Breast epithelium (tissue), 4 donors: Measurements from ENCODE around the gene ZNF438. TPM values are rescaled to one million over a fixed set of nuclear protein-coding genes. Genes with fewer than 3 reads are reported as not detected.

Experiments used
- DNase-seq, 2 donors: peaks; one replicate each; pipeline ENCODE4 v3.0.0-alpha.2; 2019; ENCODE audit warnings: low spot score in 2 of 2
- H3K27ac ChIP-seq, 2 donors: fragments of 200-600 bp; sonication (generic) in 1 of 2; one replicate each; pipeline ENCODE4 v1.5.1; 2016 to 2019; ENCODE audit warnings: mild to moderate bottlenecking in 1 of 2
- H3K27me3 ChIP-seq, 2 donors: fragments of 200-600 bp; sonication (generic) in 1 of 2; one replicate each; pipeline versions ENCODE4 v1.5.1 to v1.6.0; 2017 to 2019; ENCODE audit warnings: control low read depth in 1 of 2, mild to moderate bottlenecking in 1 of 2
- H3K36me3 ChIP-seq: fragments of 200-600 bp; one replicate; pipeline ENCODE4 v1.5.1; 2019
- H3K4me1 ChIP-seq, 2 donors: fragments of 200-600 bp; sonication (generic); one replicate each; pipeline ENCODE4 v1.5.1; 2016 to 2019; ENCODE audit warnings: control low read depth in 1 of 2
- H3K4me3 ChIP-seq, 3 donors: fragments of 200-600 bp; sonication (generic); 1 replicate in 2 of 3; 2 replicates in 1 of 3; pipeline ENCODE4 v1.5.1; 2016 to 2019; ENCODE audit warnings: mild to moderate bottlenecking in 3 of 3, moderate library complexity in 2 of 3
- H3K9me3 ChIP-seq, 2 donors: fragments of 200-600 bp; sonication (generic) in 1 of 2; one replicate each; pipeline ENCODE4 v1.5.1; 2016 to 2019; ENCODE audit warnings: control low read depth in 1 of 2
- POLR2A ChIP-seq: fragments of 450-650 bp; IDR thresholded peaks from one replicate; pipeline ENCODE4 v1.6.1; 2016; ENCODE audit warnings: antibody characterized with exemption, mild to moderate bottlenecking, moderate library complexity
- POLR2AphosphoS5 ChIP-seq, 3 donors: sonication (generic); formaldehyde crosslinking; IDR thresholded peaks; one replicate each; pipeline ENCODE4 v1.6.1; 2017; ENCODE audit warnings: antibody characterized with exemption in 3 of 3
- intact Hi-C: fragments of 100-400 bp; cut with DNase I; formaldehyde crosslinking; loops from one replicate; pipeline ENCODE4 v1.15.1; 2023; ENCODE audit warnings: low total_unique reads
- total RNA-seq, 3 donors: library from RNA; depleted of rRNA; stranded (reverse); fragments of >200 nt; gene quantifications; one replicate each; pipeline ENCODE4 v1.1.0, GENCODE V29; 2016
- TF ChIP-seq, protein P1 (sequence below), 3 donors: fragments of 450-650 bp; IDR thresholded peaks; one replicate each; pipeline ENCODE4 v1.5.1; 2016 to 2017; ENCODE audit warnings: antibody characterized with exemption in 3 of 3, mild to moderate bottlenecking in 3 of 3, moderate library complexity in 3 of 3

Gene ZNF438
- total RNA-seq, 3 donors from 2014 or later: 8.8 to 34.6 (median 10.0) TPM

DNA sequence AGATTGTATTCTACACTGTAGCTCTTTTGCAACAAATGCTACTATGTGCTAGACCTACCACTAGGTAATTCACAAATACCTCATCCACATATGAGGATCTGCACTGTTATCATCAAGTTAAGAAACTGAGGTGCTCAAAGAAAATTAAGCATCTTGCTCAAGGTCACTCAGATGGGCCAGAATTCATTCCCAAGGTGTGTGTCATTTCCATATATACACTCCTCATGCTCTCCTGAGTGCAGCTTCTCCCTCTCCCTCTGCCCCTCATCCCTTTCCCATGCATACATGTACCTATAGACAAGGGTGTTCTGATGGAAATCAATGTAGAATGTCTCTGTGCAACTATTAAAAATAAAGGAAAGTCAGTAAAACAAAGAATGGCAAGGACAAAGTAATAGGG lies 146.2 kb downstream of the ZNF438 start:
- no peak for TF ChIP-seq POLR2A
- TF ChIP-seq, protein P1, sequence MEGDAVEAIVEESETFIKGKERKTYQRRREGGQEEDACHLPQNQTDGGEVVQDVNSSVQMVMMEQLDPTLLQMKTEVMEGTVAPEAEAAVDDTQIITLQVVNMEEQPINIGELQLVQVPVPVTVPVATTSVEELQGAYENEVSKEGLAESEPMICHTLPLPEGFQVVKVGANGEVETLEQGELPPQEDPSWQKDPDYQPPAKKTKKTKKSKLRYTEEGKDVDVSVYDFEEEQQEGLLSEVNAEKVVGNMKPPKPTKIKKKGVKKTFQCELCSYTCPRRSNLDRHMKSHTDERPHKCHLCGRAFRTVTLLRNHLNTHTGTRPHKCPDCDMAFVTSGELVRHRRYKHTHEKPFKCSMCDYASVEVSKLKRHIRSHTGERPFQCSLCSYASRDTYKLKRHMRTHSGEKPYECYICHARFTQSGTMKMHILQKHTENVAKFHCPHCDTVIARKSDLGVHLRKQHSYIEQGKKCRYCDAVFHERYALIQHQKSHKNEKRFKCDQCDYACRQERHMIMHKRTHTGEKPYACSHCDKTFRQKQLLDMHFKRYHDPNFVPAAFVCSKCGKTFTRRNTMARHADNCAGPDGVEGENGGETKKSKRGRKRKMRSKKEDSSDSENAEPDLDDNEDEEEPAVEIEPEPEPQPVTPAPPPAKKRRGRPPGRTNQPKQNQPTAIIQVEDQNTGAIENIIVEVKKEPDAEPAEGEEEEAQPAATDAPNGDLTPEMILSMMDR (IDR thresholded peaks at IDR 0.05): no peak
- TF ChIP-seq POLR2AphosphoS5 (IDR thresholded peaks at IDR 0.05): no peak
- no peaks in the 10 kb centered on the region for H3K9me3 ChIP-seq
- no peak overlapping the region for H3K4me3 ChIP-seq
- H3K36me3 ChIP-seq: no peaks in the 10 kb centered on the region
- no peak for DNase-seq
- no peak overlapping the region for H3K27ac ChIP-seq
- intact Hi-C loops: no loop called here
- H3K27me3 ChIP-seq: no peaks in the 10 kb centered on the region
- H3K4me1 ChIP-seq: no peaks in the 10 kb centered on the region

DNA sequence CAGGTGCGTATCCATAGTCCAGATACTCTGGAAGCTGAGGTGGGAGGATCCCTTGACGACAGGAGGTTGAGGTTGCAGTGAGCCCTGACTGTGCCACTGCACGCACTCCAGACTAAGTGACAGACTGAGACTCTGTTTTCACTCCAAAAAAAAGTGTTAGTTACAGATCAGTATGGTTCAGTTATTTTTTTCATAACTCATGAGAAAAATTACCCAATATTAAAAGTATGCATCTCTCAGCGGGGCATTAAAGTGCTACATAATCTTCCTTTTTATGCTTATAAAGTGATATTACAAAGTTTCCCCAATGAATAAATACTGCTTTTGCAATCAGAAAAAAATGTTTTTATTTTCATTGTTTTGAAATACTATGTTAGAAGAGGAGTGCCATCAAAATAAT lies 147.9 kb downstream of the ZNF438 start:
- H3K4me3 ChIP-seq: no peak overlapping the region
- H3K9me3 ChIP-seq: no peaks in the 10 kb centered on the region
- H3K27me3 ChIP-seq: no peaks in the 10 kb centered on the region
- DNase-seq: no peak
- H3K36me3 ChIP-seq: no peaks in the 10 kb centered on the region
- TF ChIP-seq POLR2A (no peak), POLR2AphosphoS5 (IDR thresholded peaks at IDR 0.05) (no peak)
- TF ChIP-seq, protein P1 (IDR thresholded peaks at IDR 0.05): no peak
- intact Hi-C loops: loop anchor here (5.0 kb wide), 1 partner anchor 1064 kb away; no protein-coding TSS in a partner anchor
- H3K4me1 ChIP-seq: no peaks in the 10 kb centered on the region
- H3K27ac ChIP-seq: no peak overlapping the region

DNA sequence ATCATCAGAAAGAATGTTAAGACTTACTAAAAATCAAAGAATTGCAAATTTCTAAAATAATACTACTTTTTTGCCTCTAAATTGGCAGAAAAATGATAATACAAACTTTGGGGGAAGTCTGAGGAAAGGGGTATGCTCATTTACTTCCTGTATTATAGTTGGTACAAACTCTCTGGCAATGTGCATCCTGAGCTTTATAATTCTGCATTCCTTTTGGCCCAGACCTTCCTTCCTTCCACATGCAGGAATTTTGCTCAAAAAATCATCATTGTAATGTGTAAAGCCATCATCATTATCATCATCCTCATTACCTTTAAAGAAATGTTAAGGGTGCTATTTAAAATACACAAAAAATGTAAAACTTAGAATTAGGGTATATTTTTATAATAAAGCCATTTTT lies 148.5 kb downstream of the ZNF438 start:
- H3K4me3 ChIP-seq: no peak overlapping the region
- no peak overlapping the region for H3K27ac ChIP-seq
- TF ChIP-seq, protein P1 (IDR thresholded peaks at IDR 0.05): no peak
- no peak for TF ChIP-seq POLR2AphosphoS5 (IDR thresholded peaks at IDR 0.05)
- no peak for TF ChIP-seq POLR2A
- H3K27me3 ChIP-seq: no peaks in the 10 kb centered on the region
- no peaks in the 10 kb centered on the region for H3K4me1 ChIP-seq
- no peaks in the 10 kb centered on the region for H3K36me3 ChIP-seq
- intact Hi-C loops: loop anchor here (5.0 kb wide), 1 partner anchor 1064 kb away; no protein-coding TSS in a partner anchor
- DNase-seq: no peak
- no peaks in the 10 kb centered on the region for H3K9me3 ChIP-seq

DNA sequence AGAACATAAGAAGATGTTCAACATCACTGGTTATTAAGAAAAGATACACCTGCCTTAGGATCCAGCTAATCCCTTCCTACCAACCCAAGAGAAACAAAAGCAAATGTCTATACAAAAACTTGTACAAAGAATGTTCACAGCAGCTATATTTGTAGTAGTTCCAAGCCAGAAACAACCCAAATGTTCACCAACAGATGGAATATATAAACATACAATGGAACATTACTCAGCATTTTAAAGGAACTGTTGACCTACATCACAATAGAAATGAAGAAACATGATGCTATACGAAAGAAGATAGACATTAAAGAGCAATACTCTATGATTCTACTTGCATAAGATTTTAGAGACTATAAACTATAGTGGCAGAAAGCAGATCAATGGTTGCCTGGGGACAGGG lies 149.4 kb downstream of the ZNF438 start:
- TF ChIP-seq POLR2AphosphoS5 (IDR thresholded peaks at IDR 0.05) (no peak), POLR2A (no peak)
- TF ChIP-seq, protein P1 (IDR thresholded peaks at IDR 0.05): no peak
- no peaks in the 10 kb centered on the region for H3K4me1 ChIP-seq
- intact Hi-C loops: loop anchor here (5.0 kb wide), 1 partner anchor 1065 kb away; no protein-coding TSS in a partner anchor

DNA sequence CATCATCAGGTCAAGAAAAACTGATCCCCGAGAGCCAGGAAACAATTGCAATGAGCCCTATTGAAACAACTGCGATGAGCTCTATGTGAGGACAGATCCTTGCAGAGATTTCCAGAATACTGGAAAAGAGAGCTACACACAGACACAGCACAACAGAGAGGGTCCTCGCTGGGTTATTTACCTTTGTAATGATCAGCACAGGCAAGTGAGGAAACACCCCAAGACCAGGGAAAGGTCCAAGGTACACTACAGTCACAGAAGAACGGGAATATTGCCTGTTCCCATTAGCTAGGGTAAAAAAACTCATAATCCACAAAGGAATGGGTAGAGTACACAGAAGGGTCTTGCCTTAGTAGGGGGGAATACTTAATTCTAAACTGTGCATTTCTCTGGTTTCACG lies 152.7 kb downstream of the ZNF438 start:
- Histone ChIP-seq H3K36me3 (no peaks in the 10 kb centered on the region), H3K27ac (no peak overlapping the region), H3K27me3 (no peaks in the 10 kb centered on the region), H3K9me3 (no peaks in the 10 kb centered on the region), H3K4me3 (no peak overlapping the region), H3K4me1 (no peaks in the 10 kb centered on the region)
- no peak for DNase-seq
- intact Hi-C loops: no loop called here
- no peak for TF ChIP-seq POLR2AphosphoS5 (IDR thresholded peaks at IDR 0.05)

More for the DNA sequence above, 149.4 kb downstream of the ZNF438 start:
- H3K36me3 ChIP-seq: no peaks in the 10 kb centered on the region
- DNase-seq: no peak
- H3K27me3 ChIP-seq: no peaks in the 10 kb centered on the region
- no peak overlapping the region for H3K4me3 ChIP-seq
- H3K9me3 ChIP-seq: no peaks in the 10 kb centered on the region
- no peak overlapping the region for H3K27ac ChIP-seq

DNA sequence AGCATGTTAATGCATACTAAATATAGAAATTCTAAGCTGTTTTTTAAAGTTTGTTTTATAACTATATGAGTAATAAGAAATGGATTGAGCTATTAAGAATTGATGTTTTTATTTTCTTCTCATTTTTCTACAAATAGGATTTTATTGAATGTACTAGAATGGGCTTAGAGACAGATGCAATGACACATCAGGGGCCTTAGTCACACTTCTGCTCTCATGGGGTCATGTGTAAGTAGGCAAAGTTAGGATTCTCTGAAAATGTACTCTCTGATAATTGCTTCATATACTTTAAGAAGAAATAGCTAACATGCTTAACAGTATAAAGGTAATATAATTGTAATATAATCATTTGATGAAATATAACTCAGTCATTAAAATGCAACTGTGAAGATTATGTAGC lies 154.6 kb downstream of the ZNF438 start:
- no peaks in the 10 kb centered on the region for H3K4me1 ChIP-seq
- no peak for DNase-seq
- H3K9me3 ChIP-seq: no peaks in the 10 kb centered on the region
- H3K4me3 ChIP-seq: no peak overlapping the region
- H3K27me3 ChIP-seq: no peaks in the 10 kb centered on the region
- TF ChIP-seq POLR2A (no peak), POLR2AphosphoS5 (IDR thresholded peaks at IDR 0.05) (no peak)
- TF ChIP-seq, protein P1 (IDR thresholded peaks at IDR 0.05): no peak
- intact Hi-C loops: no loop called here
- no peaks in the 10 kb centered on the region for H3K36me3 ChIP-seq
- H3K27ac ChIP-seq: no peak overlapping the region
